Breast epithelium (tissue), 4 donors: ENCODE results near the gene RALGPS1. TPM values are rescaled to one million over a fixed set of nuclear protein-coding genes. Genes with fewer than 3 reads are reported as not detected.

Experiments used
- DNase-seq, 2 donors: peaks; one replicate each; pipeline ENCODE4 v3.0.0-alpha.2; 2019; ENCODE audit warnings: low spot score in 2 of 2
- H3K27ac ChIP-seq, 2 donors: fragments of 200-600 bp; sonication (generic) in 1 of 2; one replicate each; pipeline ENCODE4 v1.5.1; 2016 to 2019; ENCODE audit warnings: mild to moderate bottlenecking in 1 of 2
- H3K27me3 ChIP-seq, 2 donors: fragments of 200-600 bp; sonication (generic) in 1 of 2; one replicate each; pipeline versions ENCODE4 v1.5.1 to v1.6.0; 2017 to 2019; ENCODE audit warnings: control low read depth in 1 of 2, mild to moderate bottlenecking in 1 of 2
- H3K36me3 ChIP-seq: fragments of 200-600 bp; one replicate; pipeline ENCODE4 v1.5.1; 2019
- H3K4me1 ChIP-seq, 2 donors: fragments of 200-600 bp; sonication (generic); one replicate each; pipeline ENCODE4 v1.5.1; 2016 to 2019; ENCODE audit warnings: control low read depth in 1 of 2
- H3K4me3 ChIP-seq, 3 donors: fragments of 200-600 bp; sonication (generic); 1 replicate in 2 of 3; 2 replicates in 1 of 3; pipeline ENCODE4 v1.5.1; 2016 to 2019; ENCODE audit warnings: mild to moderate bottlenecking in 3 of 3, moderate library complexity in 2 of 3
- H3K9me3 ChIP-seq, 2 donors: fragments of 200-600 bp; sonication (generic) in 1 of 2; one replicate each; pipeline ENCODE4 v1.5.1; 2016 to 2019; ENCODE audit warnings: control low read depth in 1 of 2
- POLR2A ChIP-seq: fragments of 450-650 bp; IDR thresholded peaks from one replicate; pipeline ENCODE4 v1.6.1; 2016; ENCODE audit warnings: antibody characterized with exemption, mild to moderate bottlenecking, moderate library complexity
- POLR2AphosphoS5 ChIP-seq, 3 donors: sonication (generic); formaldehyde crosslinking; IDR thresholded peaks; one replicate each; pipeline ENCODE4 v1.6.1; 2017; ENCODE audit warnings: antibody characterized with exemption in 3 of 3
- intact Hi-C: fragments of 100-400 bp; cut with DNase I; formaldehyde crosslinking; loops from one replicate; pipeline ENCODE4 v1.15.1; 2023; ENCODE audit warnings: low total_unique reads
- total RNA-seq, 3 donors: library from RNA; depleted of rRNA; stranded (reverse); fragments of >200 nt; gene quantifications; one replicate each; pipeline ENCODE4 v1.1.0, GENCODE V29; 2016
- TF ChIP-seq, protein P1 (sequence below), 3 donors: fragments of 450-650 bp; IDR thresholded peaks; one replicate each; pipeline ENCODE4 v1.5.1; 2016 to 2017; ENCODE audit warnings: antibody characterized with exemption in 3 of 3, mild to moderate bottlenecking in 3 of 3, moderate library complexity in 3 of 3

The RALGPS1 gene
- total RNA-seq, 3 donors from 2014 or later: 5.8 to 30.7 (median 15.1) TPM

DNA sequence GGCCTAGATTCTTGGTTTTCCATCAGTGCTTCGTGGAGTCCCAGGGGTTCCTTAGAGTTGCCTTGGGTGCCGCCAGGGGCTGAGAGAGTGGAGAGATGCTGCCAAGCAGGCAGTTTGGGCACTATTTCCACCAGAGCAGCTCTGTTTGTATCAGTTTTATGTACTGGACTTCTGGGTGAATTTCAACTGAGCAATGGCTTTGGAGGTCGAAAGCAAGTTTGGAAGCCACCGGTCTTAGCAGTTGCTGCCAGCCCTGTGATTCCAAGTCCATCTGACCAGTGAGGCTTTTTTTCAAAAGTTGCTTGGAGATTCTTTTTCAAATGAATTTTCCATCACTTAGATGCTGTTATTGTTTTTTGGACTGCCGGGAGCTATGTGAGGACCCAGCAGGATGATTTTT, 139.4 kb downstream of the RALGPS1 start:
- Histone ChIP-seq H3K27me3 (no peaks in the 10 kb centered on the region), H3K9me3 (no peaks in the 10 kb centered on the region), H3K27ac (peak overlapping the region; percentile 68 to 89), H3K4me3 (no peak overlapping the region), H3K36me3 (no peaks in the 10 kb centered on the region), H3K4me1 (peaks cover 0 to 5% of the 10 kb centered on the region in 2 donors)
- TF ChIP-seq POLR2AphosphoS5 (IDR thresholded peaks at IDR 0.05) (no peak), POLR2A (no peak)
- TF ChIP-seq, protein P1, sequence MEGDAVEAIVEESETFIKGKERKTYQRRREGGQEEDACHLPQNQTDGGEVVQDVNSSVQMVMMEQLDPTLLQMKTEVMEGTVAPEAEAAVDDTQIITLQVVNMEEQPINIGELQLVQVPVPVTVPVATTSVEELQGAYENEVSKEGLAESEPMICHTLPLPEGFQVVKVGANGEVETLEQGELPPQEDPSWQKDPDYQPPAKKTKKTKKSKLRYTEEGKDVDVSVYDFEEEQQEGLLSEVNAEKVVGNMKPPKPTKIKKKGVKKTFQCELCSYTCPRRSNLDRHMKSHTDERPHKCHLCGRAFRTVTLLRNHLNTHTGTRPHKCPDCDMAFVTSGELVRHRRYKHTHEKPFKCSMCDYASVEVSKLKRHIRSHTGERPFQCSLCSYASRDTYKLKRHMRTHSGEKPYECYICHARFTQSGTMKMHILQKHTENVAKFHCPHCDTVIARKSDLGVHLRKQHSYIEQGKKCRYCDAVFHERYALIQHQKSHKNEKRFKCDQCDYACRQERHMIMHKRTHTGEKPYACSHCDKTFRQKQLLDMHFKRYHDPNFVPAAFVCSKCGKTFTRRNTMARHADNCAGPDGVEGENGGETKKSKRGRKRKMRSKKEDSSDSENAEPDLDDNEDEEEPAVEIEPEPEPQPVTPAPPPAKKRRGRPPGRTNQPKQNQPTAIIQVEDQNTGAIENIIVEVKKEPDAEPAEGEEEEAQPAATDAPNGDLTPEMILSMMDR (IDR thresholded peaks at IDR 0.05): no peak
- intact Hi-C loops: loop anchor here (1.0 to 10.0 kb wide), 2 partner anchors 16 to 141 kb away; no protein-coding TSS in a partner anchor
- DNase-seq: no peak

DNA sequence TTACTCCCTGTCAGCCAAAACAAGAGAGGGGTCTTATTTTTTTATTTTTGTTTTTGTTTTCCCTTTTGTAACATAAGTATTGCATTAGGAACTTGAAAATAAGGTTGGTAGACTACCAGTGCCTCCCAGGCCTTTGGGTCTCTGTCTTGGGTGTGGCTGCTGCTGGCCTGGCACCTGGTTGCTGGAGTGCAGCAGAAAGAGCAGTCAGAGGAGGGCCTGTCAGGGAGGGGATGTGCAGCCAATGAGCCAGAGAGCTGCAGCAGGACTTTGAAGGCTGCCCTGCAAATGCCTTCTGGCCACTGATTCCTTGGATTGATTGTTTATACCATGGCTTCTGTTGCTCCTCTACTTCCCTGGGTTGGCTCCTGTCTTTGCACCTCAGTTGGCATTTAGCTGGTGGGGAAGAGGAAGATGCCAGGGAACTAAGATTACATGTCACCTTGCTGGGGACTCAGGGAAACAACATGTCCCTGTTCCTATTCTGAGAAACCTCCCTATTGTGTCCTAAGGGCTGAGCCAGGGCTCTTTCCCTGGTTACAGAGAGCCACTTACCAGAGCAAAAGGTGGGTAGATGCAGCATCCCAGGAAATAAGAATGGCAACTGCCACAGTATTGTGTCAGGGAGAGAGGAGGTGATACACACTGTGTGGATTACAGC, 141.3 kb downstream of the RALGPS1 start:
- Histone ChIP-seq H3K27me3 (no peaks in the 10 kb centered on the region), H3K4me1 (peaks cover 0 to 5% of the 10 kb centered on the region in 2 donors), H3K36me3 (no peaks in the 10 kb centered on the region), H3K27ac (no peak overlapping the region), H3K9me3 (no peaks in the 10 kb centered on the region), H3K4me3 (no peak overlapping the region)
- intact Hi-C loops: loop anchor here (10.0 kb wide), 1 partner anchor 139 kb away; no protein-coding TSS in a partner anchor
- TF ChIP-seq POLR2A: no peak
- TF ChIP-seq, protein P1 (IDR thresholded peaks at IDR 0.05): no peak
- no peak for TF ChIP-seq POLR2AphosphoS5 (IDR thresholded peaks at IDR 0.05)
- no peak for DNase-seq

DNA sequence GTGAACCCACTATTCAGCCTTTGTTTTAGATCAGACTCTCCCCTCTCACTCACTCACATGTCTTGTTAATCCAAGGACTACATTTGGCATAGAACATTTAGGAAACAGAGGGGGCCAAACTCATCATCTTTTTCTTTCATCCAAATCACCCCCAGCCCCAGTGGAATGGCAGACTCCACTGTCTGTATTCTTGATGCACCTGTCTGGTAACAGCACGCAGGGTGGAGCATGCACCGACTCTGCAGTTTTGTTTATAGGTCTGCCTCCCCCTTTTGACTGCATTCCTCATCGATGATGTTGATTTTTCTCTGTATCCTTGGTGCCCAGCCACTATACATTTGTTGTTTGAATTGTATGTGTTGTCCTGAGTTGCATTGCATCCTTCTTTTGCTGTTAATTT, 141.9 kb downstream of the RALGPS1 start:
- Histone ChIP-seq H3K4me1 (peaks cover 0 to 5% of the 10 kb centered on the region in 2 donors), H3K4me3 (no peak overlapping the region), H3K9me3 (no peaks in the 10 kb centered on the region), H3K27ac (no peak overlapping the region), H3K36me3 (no peaks in the 10 kb centered on the region), H3K27me3 (no peaks in the 10 kb centered on the region)
- intact Hi-C loops: loop anchor here (10.0 kb wide), 1 partner anchor 138 kb away; no protein-coding TSS in a partner anchor
- TF ChIP-seq POLR2A: no peak
- TF ChIP-seq, protein P1 (IDR thresholded peaks at IDR 0.05): no peak
- no peak for TF ChIP-seq POLR2AphosphoS5 (IDR thresholded peaks at IDR 0.05)
- no peak for DNase-seq

DNA sequence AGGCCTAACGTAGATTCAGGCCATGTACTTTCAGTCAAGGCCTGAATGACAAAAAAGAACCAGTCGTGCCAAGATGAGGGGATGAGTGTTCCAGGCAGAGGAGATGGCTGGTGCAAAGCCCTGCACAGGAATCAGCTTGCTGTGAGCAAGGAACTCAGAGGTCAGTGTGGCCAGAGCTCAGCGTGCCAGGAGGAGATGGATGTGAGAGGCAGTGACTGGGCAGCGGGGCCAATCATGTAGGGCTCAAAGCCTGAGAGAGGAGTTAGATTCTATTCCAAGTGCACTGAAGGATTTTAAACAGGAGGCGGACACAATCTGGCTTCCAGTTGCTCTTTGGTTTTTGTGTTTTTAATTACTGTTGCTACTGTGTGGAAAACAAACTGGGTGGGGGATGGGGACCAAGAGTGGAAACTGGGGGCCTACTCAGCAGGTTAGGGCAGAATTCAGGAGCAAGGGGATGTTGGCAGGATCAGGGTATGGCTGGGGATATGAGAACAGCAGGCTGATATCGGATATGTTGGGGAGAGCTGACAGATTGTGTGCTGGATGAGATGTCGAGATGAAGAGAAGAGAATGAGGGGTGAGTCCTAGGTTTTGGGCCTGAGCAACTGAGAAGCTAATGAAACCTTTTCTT, 143.5 kb downstream of the RALGPS1 start:
- no peak overlapping the region for H3K4me3 ChIP-seq
- no peaks in the 10 kb centered on the region for H3K9me3 ChIP-seq
- H3K4me1 ChIP-seq: peaks cover 0 to 5% of the 10 kb centered on the region in 2 donors
- no peaks in the 10 kb centered on the region for H3K27me3 ChIP-seq
- H3K36me3 ChIP-seq: no peaks in the 10 kb centered on the region
- peak overlapping the region in 1 of 2 donors; percentile 75 for H3K27ac ChIP-seq
- DNase-seq: no peak
- intact Hi-C loops: loop anchor here (10.0 kb wide), 1 partner anchor 137 kb away; no protein-coding TSS in a partner anchor
- TF ChIP-seq POLR2AphosphoS5 (IDR thresholded peaks at IDR 0.05) (no peak), POLR2A (no peak)
- TF ChIP-seq, protein P1 (IDR thresholded peaks at IDR 0.05): no peak

DNA sequence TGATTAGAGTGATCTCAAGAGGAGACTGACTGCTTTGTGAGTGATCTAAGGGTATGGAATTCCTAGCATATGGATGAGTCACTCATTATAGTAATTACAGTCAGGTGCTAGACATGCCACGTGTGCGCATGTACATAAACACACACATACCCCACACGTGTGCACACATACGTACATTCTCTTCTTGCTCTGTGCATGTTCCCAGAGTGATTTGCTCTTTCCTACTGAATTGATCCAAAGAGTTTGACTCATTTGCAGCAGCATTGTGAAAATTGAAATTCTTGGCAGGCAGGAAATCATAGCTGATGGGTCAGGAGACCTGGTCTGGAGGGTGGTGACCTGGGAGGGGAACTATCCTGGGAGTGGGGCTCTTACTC, 144.1 kb downstream of the RALGPS1 start:
- Histone ChIP-seq H3K27ac (peak overlapping the region in 1 of 2 donors; percentile 78), H3K4me1 (peaks cover 0 to 5% of the 10 kb centered on the region in 2 donors), H3K36me3 (no peaks in the 10 kb centered on the region), H3K27me3 (no peaks in the 10 kb centered on the region), H3K9me3 (no peaks in the 10 kb centered on the region), H3K4me3 (no peak overlapping the region)
- TF ChIP-seq POLR2AphosphoS5 (IDR thresholded peaks at IDR 0.05): no peak
- TF ChIP-seq, protein P1 (IDR thresholded peaks at IDR 0.05): no peak
- TF ChIP-seq POLR2A: no peak
- intact Hi-C loops: loop anchor here (10.0 kb wide), 1 partner anchor 136 kb away; no protein-coding TSS in a partner anchor
- DNase-seq: no peak
